DND-41 (cell line): ENCODE data around the gene MIDN.

Experiments used
- EZH2 ChIP-seq: IDR thresholded peaks from 3 replicates; pipeline ENCODE4 v1.6.1; 2012; ENCODE audit warnings: borderline replicate concordance, low read depth, mild to moderate bottlenecking, moderate library complexity, low read length, inconsistent platforms; ENCODE audit not compliant: severe bottlenecking
- TF ChIP-seq, protein P1 (sequence below): IDR thresholded peaks from 2 replicates; pipeline ENCODE4 v1.5.1; 2012; ENCODE audit warnings: borderline replicate concordance, low read length, moderate library complexity, mild to moderate bottlenecking; ENCODE audit not compliant: poor library complexity, severe bottlenecking; ENCODE audit errors: extremely low read depth

DNA sequence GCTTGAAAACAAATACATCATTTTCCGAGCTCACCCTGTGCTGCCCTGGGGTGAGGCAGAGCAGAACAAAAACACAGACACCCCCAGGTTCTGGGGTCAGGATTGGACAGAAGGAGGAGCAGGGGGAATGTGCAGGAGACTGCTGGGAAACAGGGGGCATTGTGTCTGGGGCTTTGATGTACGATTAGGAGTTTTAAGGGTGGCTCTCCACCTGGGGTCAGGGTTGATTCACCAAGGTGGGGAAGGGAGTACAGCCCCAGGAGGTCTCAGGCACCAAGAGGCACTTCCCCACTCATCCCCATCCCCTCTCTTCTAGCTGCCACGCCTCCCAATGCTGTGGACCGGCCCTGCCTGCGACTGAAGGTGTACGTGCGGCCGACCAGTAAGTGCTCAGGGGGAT, 49.9 kb downstream of the MIDN start:
- TF ChIP-seq, protein P1, sequence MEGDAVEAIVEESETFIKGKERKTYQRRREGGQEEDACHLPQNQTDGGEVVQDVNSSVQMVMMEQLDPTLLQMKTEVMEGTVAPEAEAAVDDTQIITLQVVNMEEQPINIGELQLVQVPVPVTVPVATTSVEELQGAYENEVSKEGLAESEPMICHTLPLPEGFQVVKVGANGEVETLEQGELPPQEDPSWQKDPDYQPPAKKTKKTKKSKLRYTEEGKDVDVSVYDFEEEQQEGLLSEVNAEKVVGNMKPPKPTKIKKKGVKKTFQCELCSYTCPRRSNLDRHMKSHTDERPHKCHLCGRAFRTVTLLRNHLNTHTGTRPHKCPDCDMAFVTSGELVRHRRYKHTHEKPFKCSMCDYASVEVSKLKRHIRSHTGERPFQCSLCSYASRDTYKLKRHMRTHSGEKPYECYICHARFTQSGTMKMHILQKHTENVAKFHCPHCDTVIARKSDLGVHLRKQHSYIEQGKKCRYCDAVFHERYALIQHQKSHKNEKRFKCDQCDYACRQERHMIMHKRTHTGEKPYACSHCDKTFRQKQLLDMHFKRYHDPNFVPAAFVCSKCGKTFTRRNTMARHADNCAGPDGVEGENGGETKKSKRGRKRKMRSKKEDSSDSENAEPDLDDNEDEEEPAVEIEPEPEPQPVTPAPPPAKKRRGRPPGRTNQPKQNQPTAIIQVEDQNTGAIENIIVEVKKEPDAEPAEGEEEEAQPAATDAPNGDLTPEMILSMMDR = no peak
- TF ChIP-seq EZH2 = no peak
